ENCODE data around the gene RIC3.

DNA sequence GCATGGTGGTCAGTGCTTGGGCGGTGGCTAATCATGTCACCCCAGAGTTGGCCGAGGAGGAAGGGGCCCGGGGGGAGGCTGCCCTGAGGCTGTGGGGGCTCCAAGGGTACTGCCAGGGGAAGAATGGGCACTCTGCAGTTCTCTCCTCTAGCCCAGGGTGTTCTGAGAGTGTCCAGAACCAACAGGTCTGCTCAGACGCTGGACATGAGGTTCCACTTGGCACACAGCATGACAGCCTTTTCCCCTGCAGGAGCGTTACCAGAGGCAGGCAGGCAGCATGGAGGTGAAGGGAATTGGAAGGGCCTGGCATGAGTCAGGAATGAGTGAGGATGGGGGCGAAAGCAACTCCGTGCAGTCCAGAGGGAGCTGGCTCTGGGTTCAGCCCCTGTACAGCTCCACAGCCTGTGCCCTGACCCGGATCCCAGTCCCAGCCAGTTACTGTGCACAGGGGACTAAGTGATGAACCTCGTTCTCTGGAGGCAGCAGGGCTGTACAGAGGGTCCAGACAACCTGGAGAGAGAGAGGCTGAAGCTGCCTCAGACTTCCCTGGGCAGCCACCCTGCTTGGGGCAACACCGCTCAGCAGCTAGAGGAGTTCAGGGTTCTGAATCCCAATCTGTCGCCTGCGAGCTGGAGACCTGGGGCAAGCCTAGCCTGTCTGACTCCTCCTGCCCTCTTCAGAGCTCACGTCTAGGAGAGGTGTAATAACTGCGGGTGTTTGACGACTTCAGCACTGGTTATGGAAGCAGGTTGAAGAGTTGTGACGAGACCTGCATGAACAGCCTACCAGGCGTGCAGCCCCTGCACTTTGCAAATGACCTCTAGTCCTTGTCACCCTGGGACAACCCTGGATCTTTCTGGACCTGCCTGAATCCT is 102.6 kb downstream of the RIC3 start:
- TF ChIP-seq, protein P1, sequence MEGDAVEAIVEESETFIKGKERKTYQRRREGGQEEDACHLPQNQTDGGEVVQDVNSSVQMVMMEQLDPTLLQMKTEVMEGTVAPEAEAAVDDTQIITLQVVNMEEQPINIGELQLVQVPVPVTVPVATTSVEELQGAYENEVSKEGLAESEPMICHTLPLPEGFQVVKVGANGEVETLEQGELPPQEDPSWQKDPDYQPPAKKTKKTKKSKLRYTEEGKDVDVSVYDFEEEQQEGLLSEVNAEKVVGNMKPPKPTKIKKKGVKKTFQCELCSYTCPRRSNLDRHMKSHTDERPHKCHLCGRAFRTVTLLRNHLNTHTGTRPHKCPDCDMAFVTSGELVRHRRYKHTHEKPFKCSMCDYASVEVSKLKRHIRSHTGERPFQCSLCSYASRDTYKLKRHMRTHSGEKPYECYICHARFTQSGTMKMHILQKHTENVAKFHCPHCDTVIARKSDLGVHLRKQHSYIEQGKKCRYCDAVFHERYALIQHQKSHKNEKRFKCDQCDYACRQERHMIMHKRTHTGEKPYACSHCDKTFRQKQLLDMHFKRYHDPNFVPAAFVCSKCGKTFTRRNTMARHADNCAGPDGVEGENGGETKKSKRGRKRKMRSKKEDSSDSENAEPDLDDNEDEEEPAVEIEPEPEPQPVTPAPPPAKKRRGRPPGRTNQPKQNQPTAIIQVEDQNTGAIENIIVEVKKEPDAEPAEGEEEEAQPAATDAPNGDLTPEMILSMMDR (IDR thresholded peaks at IDR 0.05), result no peak
- TF ChIP-seq POLR2A (IDR thresholded peaks at IDR 0.05) (no peak), POLR2AphosphoS5 (IDR thresholded peaks at IDR 0.05) (peak in 1 of 3 donors; percentile 14)
